ENCODE results near the gene SGMS1.
A peak's percentile ranks its signal among the peaks of the same experiment; 100 is the strongest.

Gene SGMS1

GRCh38 chr10:50421026-50421719 lies 202.6 kb downstream of the SGMS1 start:
- DNase-seq (ENCODE audit: low spot score): peak; percentile 72

- no peak for DNase-seq (ENCODE audit: low spot score)
Observed at GRCh38 chr10:50420196-50420595, 203.6 kb downstream of the SGMS1 start.

- no peak for DNase-seq (ENCODE audit: low spot score)
Observed at GRCh38 chr10:50419756-50420155, 204.0 kb downstream of the SGMS1 start.

- no peak for DNase-seq (ENCODE audit: low spot score)
Observed at GRCh38 chr10:50419091-50419490, 204.7 kb downstream of the SGMS1 start.

- DNase-seq (ENCODE audit: low spot score): peak; percentile 44
Observed at GRCh38 chr10:50417886-50418830, 205.6 kb downstream of the SGMS1 start.

GRCh38 chr10:50417486-50417885 lies 206.3 kb downstream of the SGMS1 start:
- no peak for DNase-seq (ENCODE audit: low spot score)

- DNase-seq (ENCODE audit: low spot score): no peak
Observed at GRCh38 chr10:50416881-50417280, 206.9 kb downstream of the SGMS1 start.

- DNase-seq (ENCODE audit: low spot score): peak; percentile 40
Observed at GRCh38 chr10:50416181-50416824, 207.5 kb downstream of the SGMS1 start.

- no peak for DNase-seq (ENCODE audit: low spot score)
Observed at GRCh38 chr10:50415292-50415691, 208.5 kb downstream of the SGMS1 start.

GRCh38 chr10:50410066-50410811 lies 213.5 kb downstream of the SGMS1 start:
- no peak for DNase-seq (ENCODE audit: low spot score)

GRCh38 chr10:50407076-50407801 lies 216.5 kb downstream of the SGMS1 start:
- no peak for DNase-seq (ENCODE audit: low spot score)

- no peak for DNase-seq (ENCODE audit: low spot score)
Observed at GRCh38 chr10:50406457-50407070, 217.2 kb downstream of the SGMS1 start.

GRCh38 chr10:50405723-50406122 lies 218.0 kb downstream of the SGMS1 start:
- DNase-seq (ENCODE audit: low spot score): no peak

GRCh38 chr10:50404021-50404773 lies 219.6 kb downstream of the SGMS1 start:
- DNase-seq (ENCODE audit: low spot score): no peak

- DNase-seq (ENCODE audit: low spot score): no peak
Observed at GRCh38 chr10:50403074-50403473, 220.7 kb downstream of the SGMS1 start.

- no peak for DNase-seq (ENCODE audit: low spot score)
Observed at GRCh38 chr10:50402466-50402865, 221.3 kb downstream of the SGMS1 start.

- DNase-seq (ENCODE audit: low spot score): no peak
Observed at GRCh38 chr10:50400694-50401093, 223.1 kb downstream of the SGMS1 start.

GRCh38 chr10:50398823-50399222 lies 224.9 kb downstream of the SGMS1 start:
- DNase-seq (ENCODE audit: low spot score): no peak

GRCh38 chr10:50398381-50398780 lies 225.4 kb downstream of the SGMS1 start:
- no peak for DNase-seq (ENCODE audit: low spot score)

All from D341Med (cell line).